B cell (primary cell): ENCODE results near the gene SEC63.

Experiments
- EZH2 ChIP-seq: IDR thresholded peaks from 2 replicates; pipeline ENCODE4 v1.6.1; 2012; ENCODE audit warnings: borderline replicate concordance, low read depth, mild to moderate bottlenecking, moderate library complexity, low read length; ENCODE audit not compliant: insufficient read depth, poor library complexity, severe bottlenecking
- TF ChIP-seq, protein P1 (sequence below): fragments of 200-600 bp; IDR thresholded peaks from one replicate; pipeline ENCODE4 v1.8.0; 2022; ENCODE audit warnings: antibody characterized with exemption, mild to moderate bottlenecking

DNA sequence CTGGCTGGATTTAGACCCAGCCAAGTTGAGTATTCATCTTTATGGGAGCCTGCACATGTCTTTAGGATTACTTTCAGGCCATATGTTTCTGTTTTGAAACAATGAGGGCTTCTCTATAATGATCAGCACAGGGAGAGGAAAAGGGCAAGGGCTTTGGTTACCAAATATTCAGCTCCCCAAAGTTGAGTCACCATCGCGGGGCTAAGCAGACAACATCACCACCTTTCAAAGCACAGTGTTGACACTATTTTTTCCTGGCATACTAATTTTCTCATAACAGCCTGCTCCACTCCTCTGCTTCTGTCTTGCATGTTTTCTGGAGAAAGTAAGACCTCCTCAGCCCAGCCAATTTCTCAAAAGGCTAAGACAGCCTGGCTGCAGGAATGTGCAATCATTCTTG lies 138.8 kb downstream of the SEC63 start:
- TF ChIP-seq, protein P1, sequence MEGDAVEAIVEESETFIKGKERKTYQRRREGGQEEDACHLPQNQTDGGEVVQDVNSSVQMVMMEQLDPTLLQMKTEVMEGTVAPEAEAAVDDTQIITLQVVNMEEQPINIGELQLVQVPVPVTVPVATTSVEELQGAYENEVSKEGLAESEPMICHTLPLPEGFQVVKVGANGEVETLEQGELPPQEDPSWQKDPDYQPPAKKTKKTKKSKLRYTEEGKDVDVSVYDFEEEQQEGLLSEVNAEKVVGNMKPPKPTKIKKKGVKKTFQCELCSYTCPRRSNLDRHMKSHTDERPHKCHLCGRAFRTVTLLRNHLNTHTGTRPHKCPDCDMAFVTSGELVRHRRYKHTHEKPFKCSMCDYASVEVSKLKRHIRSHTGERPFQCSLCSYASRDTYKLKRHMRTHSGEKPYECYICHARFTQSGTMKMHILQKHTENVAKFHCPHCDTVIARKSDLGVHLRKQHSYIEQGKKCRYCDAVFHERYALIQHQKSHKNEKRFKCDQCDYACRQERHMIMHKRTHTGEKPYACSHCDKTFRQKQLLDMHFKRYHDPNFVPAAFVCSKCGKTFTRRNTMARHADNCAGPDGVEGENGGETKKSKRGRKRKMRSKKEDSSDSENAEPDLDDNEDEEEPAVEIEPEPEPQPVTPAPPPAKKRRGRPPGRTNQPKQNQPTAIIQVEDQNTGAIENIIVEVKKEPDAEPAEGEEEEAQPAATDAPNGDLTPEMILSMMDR = no peak
- no peak for TF ChIP-seq EZH2
